Activated T-cell treated with anti-CD3 and anti-CD28 coated beads, Interleukin-2, amount 50 U/mL, for 48 hours (primary cell): ENCODE measurements around the gene RPL19.
"Not testable (repeated sequence)": the region's sequence is repeated elsewhere in the genome, so short reads cannot be mapped to it uniquely, and the experiment has no call there.

ENCODE experiments used
- DNase-seq, 2 experiments: peaks; one replicate each; pipeline ENCODE4 v3.0.0-alpha.2; 2020

Gene RPL19

DNA sequence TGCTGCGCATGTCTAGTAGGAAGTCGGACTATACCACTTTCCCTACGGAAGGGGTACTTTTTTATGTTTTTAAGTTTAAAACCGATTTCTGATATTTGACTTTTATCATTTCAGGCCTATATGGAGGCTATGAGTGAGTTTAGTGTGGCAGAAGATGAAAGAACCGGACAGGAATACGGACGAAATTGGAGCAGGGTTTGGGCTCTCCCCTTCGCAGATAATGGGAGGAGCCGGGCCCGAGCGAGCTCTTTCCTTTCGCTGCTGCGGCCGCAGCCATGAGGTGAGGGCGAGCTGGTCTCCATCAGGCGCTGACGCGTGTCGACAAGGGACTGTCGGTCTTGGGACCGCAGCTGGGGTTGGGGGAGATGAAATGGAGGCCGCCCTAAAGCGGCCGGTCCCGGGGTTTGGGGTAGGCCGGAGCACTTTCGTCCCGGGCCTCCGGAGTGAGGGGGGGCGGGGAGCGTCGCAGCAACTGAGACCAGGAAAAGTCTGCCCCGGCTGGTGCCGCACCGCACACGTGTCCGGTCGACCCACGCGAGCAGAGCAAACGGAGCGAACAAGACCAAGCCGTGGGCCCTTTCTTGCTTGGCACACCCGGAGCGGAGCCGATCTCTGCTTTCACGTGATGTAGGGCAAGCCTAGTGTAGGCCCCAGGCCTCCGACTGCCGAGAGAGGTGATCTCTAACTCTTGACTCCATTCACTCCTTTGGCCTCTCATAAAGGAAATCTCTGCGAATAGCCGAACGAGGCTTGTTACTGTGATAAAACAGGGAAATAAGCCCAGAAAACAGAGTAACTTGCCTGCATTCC lies at the start of gene RPL19:
Gene RPL19, plus strand, starts transcription at position 214 of the 810 bp plus-strand sequence. Its CDS starts 62 bp downstream, at position 276.
- DNase-seq, result peak; percentile 87 to 88

DNA sequence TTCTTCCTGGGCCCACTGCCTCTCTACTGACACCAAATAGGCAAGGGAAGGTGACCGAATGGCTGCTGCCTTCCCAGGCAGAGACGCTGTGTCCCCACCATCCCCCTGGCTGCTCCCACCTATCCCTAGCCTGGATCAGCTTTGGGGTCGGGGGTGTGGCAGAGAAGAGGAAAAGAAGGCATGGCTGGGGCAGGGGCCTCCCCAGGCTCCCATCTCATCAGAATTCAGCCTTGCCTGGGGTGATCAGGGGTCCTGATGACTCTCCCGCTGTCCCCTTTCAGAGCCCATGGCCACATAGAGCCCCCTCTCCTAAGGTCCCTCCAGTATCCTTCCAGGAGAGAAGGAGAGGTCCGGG lies 49.3 kb upstream of the RPL19 start:
- DNase-seq, result no peak

DNA sequence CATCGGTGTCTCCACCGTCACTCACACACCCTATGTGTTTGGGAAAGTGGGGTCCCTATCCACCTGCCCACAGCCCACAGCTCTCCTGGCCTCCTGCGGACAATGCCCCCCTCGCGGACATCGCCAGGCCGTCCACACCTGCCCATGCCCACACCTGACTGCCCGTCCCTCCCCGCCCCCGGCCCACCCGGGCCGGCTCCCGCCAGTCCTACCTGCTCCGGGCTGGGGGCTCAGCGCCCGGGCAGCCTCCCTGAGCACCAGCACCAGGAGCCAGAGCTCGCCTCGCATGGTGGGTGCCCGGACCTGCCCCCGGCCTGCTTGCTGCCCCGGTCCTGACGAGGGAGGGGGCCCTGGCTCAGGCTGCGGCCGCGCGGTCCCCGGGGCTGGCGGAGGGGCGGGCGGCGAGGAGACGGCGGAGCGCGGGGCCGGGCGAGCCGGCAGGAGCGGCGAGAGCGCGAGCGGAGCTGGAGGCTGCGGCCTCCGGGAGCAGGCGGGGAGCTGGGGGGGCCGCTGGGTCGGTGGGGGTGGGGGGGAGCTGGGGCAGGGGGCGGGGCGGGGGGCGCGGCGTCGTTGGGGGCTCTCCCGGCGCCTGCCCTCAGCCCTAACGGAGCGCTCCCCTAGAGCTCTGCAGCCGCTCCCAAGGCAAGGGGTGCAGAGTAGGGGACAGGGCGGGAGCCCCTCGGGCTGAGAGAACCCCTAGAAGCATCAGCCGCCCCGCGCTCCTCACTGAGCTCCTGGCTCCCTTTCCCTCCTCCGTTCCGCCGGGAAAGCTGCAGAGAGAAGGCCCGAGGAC lies 48.7 kb upstream of the RPL19 start, which contains the start of gene PLXDC1:
Gene PLXDC1, minus strand, starts transcription at position 488 of the 793 bp plus-strand sequence. Its CDS starts 200 bp downstream, at position 288.
- DNase-seq, result peak; percentile 40 to 50

DNA sequence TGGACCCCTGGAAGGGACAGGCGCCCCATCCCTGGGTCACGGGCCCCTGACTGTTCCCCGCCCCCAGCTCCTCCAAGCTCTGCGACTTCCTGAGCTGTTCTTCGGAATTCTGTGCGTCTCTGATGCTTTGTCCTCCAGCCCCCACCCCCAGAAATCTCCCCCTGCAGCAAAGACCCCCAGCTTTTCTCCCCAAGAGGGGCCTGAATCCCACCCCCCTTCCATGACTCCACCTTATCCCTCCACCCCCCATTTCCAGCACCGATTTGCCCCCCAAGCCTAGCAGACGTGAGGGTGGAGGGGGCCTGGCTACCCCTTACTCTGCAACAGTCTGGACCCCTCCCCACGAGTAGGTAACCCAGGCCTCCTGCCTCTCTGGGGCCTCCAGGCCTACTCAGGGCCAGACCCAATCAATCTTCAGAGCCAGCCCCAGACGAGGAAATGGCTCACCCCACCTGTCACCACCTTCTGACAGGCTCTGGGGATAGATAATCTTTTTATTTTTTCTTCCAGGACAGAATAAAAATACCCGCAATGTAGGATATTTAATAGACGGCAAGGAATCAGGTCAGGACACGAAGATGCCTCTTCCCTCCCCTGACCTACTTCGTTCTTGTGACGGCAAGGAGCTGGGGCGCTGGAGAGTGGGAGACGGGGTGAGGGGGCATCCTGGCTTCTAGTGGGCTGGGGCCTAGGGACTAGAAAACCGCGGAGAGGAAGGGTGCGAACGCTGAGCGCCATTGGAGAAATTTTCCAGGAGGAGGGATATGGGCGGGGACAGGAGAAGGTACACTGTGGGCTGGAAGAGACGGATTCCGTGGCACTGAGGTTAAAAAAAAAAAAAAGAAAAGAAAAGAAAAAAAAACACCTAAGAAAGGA lies 47.9 kb upstream of the RPL19 start:
- peak; percentile 43 to 51 for DNase-seq

DNA sequence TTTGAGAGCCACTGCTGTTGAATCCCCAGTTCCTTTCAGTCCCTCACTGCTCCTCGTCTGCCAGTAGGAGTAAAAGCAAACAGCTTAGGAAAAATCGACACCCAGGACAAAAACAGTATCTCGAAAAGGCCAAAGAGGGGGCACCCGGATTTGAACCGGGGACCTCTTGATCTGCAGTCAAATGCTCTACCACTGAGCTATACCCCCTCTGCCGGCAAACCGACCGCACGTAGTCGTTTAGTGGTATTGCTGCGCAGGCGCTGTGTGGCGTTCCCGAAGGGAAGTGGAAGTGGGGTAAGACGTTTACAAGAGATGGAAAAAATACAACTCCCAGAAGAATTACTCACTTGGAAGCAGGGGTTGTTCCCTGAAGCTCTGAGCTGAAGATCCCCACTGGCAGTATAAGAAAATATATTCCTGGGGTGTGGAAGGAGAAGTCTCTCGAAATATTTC lies 46.5 kb upstream of the RPL19 start:
- DNase-seq, result peak; percentile 96 to 98

DNA sequence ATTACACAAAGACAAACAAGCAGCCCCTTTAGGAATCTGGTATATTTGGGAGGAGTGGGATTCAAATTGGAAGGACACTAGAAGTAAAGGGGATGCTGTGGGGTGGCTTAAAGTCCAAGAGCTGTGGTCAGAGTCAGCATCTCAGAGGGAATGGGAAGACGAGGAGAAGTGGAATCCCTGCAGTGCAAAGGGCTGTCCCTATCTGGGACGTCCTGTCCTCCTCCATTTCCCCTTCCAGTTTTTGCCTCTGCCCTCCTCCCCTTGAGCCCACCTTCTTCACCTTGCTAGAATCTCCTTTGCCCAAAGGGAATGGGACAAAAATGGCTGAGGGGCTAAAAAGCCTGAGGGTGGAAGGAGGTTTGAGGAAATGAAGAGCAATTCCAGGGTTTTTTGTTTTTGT lies 44.4 kb upstream of the RPL19 start:
- DNase-seq, result no peak

DNA sequence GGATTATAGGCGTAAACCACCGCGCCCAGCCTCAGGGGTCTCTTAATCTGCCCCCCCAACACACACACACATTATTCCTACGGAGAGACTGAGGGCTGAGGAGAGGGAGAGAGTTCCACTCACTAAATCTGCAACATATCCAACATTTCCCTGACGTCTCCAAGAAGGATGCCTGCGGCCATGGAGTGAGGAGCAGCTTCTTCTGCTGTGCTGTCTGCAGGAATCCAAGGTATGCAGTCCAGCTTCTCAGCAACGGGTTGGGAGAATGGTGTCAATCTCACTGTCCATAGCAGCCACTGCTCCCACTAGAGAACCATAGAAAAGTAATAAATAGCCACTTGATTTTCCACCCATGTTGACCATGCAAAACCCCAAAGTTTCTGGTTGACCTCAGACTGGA lies 43.6 kb upstream of the RPL19 start:
- DNase-seq, result no peak

DNA sequence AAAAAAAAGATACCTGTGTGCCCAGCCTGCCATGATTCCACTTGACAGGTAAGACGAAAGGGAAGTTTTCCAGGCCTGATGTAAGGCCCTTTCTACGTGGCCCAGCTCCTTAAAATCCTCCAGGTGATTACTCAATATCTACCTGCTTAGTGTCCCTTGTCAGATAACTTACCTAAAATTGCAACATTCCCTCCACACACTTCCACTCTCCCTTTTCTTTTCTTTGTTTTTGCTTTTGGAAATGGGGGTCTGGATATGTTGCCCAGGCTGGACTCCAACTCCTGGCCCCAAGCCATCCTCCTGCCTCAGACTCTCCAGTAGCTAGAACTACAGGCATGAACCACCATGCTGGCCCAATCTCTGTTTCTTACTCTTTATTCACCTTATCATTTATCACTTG lies 41.5 kb upstream of the RPL19 start:
- no peak for DNase-seq

DNA sequence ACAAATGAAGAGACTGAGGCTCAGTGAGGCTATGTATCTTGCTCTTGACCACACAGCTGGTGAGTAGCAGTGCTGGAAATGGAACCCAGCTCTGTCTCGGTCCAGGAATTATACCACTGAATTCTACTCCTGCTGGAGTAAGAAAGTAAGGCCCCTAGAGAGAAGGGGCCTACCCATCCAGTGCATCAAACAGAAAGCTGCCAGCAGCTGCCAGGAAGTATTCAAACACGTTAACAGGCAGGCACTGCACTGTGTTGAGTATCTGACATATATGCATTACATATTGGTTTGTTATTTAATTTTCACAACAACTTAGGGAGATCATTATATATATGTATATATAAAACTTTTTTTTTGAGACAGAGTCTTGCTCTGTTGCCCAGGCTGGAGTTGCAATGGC lies 38.1 kb upstream of the RPL19 start:
- DNase-seq, result no peak

DNA sequence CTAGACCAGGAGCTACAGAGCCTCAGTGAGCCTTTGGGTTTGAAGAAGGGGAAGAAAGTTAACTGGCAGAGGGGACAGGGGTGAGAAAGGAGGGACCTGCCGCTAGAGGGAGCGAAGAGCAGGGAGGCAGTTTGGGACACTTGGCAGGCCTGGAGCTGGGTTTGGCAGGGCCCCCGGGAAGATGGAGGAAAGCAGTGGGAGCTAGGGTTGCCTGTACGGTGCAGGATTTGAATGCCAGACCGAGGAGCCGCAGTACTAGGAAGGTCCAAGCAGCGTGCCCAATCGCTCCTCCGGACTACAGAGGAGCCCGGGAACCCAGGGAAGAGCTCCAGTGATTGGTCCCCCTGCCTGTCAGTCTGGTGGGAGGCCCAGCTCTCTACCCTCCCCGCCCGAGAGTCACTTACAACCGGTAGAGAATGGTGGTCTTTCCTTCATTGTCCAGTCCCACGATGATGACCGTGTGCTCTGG lies 35.4 kb upstream of the RPL19 start:
- DNase-seq, result peak; percentile 85 to 87

DNA sequence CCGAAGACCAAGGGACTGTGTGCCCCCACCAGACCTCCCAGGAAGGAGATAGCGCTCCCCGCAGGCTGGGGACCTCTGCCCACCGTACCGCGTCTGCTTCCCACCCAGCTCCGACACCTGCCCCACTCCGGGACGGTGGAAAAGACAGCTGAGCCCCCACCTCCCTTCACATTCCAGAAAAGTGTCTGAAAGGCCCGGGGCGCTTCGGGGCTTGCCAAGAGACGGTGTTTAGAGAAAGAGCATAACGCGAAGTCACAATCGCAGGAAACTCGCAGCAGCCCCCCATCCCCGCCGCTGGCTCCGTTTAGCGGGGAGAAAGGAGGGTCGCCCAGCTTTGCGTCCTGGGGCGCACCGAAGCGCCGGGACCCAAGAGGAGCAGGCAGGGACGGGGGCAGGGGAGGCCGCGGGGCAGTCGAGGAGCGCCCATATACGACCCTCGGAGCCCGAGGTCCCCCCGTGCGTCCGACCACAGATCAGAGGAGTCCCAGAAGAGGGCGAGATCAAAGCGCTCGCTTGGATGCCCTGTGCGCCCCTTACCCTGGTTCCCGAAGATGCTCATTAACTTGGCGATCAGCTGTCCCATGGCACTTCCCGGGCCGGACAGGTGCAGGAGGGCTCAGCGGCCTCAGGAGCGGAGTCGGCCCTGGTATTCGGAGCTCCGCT lies 34.8 kb upstream of the RPL19 start:
- peak in 1 of 2 experiments; percentile 39 for DNase-seq

DNA sequence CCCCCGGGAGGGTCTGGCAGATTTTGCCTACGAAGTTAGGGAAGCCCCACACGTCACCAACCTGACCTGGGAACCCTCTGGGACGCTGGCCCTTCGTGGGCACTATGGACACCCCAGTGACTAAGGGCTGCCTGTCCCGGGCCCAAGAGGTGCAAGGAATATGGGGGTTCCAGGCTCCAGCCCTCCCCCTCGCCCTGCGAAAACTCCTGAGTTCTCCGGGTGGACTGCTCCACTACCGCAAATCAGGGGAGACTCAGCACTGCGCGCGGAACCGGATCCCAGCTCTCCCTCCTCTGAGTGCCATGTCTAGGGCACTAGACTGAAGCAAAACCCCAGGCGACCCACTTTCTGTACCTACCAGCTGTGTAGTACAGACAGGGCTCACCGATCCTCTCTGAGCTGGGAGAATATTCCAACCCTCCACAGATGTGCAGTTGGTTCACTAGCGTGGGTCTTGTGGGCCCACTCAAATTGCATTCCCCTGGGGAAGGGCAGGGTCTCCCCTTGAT lies 34.2 kb upstream of the RPL19 start, which contains the start of gene ARL5C:
Gene ARL5C, minus strand, starts transcription at position 321 of the 509 bp plus-strand sequence. CDS start 401 bp downstream, outside the sequence.
- no peak for DNase-seq

DNA sequence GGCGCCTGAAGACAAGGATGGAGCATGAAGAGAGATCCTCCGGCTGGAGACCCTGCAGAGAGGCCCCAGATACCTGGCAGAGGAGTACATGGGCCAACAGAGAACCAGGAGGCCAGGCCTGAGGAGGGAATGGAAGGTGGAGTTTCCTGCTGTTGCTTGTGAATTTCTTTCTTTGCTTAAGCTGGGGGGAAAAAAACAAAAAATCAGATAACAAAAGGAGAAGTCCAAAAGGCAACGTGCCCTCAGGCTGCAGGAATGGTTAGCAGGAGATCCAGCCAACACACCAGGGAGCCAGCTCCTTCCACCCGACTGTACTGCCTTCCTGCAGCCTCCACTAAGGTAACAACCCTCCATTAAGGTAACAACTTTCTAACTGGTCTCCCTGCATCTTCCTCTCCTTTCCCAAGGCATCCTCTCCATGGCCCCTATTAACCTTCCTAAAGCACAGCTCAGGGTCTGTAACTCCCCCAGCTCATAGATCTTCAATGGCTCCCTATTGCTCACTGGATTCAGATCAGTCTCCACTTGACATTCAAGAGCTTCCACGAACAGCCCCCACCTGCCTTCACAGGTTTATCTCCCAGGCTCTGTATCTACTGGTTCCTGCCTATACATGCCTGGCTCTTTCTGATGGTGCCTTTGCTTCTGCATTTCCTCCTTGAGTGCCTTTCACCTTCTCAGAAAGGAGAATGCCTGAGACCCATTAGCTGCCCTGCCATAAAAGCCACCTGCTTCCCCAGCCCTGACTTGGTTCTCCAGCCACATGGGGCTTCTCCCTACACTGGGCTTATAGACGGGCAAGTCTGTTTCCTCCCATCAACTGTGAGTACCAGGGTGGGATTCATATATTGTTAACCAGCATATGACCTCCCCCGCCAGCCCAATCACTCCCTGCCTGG lies 33.4 kb upstream of the RPL19 start:
- no peak for DNase-seq

DNA sequence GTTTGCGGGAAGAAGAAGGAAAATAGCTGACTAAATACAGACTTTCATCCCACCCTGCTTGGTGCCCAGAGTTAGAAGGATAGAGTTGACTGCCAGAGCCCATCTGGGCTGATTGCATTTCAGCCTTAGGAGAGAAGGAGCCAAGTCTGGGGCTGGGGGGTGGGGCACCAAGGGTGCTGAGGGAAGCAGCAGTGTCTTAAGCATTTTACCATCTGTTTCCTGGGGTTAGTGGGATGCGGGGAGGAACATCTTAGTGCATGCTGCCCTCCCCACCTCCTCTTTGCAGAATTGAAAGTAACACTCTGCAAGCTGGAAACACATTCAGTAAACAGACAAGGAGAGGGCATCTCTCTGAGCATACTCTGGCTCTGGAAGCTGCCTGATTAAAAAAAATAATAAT lies 32.6 kb upstream of the RPL19 start:
- no peak for DNase-seq

DNA sequence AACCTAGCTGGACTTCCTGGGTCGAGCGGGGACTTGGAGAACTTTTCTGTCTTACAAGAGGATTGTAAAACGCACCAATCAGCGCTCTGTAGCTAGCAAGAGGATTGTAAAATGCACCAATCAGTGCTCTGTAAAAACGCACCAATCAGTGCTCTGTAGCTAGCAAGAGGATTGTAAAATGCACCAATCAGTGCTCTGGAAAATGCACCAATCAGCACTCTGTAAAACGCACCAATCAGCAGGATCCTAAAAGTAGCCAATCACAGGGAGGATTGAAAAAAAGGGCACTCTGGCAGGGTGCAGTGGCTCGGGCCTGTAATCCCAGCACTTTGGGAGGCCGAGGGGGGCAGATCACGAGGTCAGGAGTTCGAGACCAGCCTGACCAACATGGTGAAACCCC lies 31.6 kb upstream of the RPL19 start:
- not testable (repeated sequence) for DNase-seq

DNA sequence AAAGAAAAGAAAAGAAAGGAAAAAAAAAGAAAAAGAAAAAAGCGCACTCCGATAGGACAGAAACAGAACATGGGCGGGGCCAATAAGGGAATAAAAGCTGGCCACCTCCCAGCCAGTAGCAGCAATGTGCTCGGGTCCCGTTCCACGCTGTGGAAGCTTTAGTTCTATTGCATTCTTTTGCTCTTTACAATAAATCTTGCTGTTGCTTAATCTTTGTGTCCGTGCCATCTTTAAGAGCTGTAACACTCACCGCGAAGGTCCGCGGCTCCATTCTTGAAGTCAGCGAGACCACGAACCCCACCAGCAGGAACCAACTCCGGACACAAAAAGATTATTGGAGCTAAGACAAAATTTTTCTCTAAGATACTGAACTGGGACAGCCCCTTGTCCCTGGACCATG lies 31.0 kb upstream of the RPL19 start:
- no peak for DNase-seq

DNA sequence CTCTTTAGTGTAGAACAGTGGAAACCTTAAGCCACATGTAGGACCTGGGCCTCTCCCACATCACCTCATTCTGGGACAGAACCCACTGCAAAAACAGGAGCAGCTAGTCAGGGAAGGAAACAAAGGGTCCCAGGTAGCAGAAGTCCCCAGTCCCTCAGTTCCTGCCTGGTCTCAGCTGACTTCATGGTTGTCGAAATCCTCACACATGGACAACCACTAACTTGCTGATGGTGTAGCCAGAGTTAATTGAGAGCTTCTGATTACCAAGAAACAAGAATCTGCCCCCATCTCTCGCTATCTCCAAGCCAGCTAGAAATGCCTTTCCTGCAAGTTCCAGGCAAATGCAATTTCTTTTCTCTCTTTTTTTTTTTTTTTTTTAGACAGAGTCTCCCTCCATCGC lies 30.6 kb upstream of the RPL19 start:
- DNase-seq, result no peak

DNA sequence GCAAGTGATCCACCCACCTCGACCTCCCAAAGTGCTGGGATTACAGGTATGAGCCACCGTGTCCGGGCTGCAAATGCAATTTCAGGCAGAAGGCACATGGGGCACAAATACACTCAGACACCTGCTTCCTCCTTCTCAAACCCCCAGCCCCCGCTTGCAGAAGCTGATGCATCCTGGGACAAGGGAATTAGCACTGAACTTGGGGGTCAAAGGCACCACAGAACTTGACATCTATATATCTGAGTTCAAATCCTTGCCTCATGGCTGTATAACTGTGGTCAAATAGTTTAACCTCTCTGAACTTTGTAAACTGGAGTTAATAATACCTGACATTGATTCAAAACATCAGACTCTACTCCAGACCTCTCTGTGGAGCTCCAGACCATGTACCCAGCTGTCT lies 30.0 kb upstream of the RPL19 start:
- DNase-seq, result no peak

DNA sequence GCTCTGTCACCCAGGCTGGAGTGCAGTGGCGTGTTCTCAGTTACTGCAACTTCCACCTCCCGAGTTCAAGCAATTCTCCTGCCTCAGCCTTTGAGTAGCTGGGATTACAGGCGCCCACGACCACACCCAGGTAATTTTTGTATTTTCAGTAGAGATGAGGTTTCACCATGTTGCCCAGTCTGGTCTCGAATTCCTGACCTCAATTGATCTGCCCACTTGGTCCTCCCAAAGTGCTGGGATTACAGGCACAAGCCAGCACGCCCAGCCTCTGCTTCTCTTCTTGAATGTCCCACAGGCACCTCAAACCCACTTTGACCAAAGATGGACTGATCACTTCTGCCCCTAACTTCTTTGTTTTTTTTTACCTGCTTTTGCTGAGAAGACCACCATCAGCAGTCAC lies 29.5 kb upstream of the RPL19 start:
- DNase-seq, result no peak

DNA sequence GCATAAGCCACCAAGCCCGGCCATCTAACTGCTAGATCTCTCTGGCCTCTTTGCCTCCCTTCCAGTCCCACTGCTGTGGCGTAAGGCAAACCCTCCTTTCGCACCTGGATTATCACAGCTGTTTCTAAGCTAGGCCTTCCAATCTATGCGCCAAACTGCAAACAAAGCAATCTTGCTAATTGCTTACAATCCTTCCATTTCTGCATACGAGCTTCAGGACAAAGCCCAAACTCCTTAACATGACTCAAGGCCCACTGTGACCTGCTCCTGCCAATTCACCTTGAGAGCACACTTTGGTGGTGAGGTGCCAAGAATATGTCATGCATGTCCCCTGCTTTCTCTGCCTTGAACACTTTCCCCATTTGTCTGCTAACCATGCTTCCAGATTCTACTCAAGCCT lies 28.1 kb upstream of the RPL19 start:
- no peak for DNase-seq

DNA sequence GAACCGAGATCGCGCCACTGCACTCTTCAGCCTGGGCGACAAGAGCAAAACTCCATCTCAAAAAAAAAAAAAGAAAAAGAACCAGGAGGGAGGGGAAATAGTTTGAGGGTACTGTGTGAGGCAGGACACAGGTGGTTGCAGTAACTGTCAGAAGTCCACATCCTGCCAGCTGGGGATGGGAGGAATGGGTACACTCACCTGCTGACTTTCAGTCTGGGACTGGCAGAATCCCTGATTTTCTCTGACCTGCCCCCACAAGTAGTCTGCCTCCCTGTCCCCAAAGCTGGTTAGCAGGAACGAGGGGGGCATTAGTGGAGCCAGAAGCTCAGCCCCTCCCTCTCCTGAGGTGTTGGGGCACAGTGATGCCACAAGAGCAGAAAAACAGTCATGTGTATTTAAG lies 27.0 kb upstream of the RPL19 start:
- DNase-seq, result no peak
